ENCODE results near the gene ZNF628.
A peak's percentile ranks its signal among the peaks of the same experiment; 100 is the strongest.

The ZNF628 gene

GRCh38 chr19:55481794-55482155, 5.4 kb downstream of the ZNF628 start:
- H3K9me3 Mint-ChIP-seq: no peaks in the 10 kb centered on the region
- H3K27me3 Mint-ChIP-seq: no peaks in the 10 kb centered on the region
- peaks cover 40% of the 10 kb centered on the region for H3K4me1 Mint-ChIP-seq (ENCODE audit: low read depth)
- peaks cover 22% of the 10 kb centered on the region for H3K36me3 Mint-ChIP-seq (ENCODE audit: low read depth)
- DNase-seq: no peak
- H3K4me3 Mint-ChIP-seq: no peak overlapping the region
- no peak overlapping the region for H3K27ac Mint-ChIP-seq

DNA sequence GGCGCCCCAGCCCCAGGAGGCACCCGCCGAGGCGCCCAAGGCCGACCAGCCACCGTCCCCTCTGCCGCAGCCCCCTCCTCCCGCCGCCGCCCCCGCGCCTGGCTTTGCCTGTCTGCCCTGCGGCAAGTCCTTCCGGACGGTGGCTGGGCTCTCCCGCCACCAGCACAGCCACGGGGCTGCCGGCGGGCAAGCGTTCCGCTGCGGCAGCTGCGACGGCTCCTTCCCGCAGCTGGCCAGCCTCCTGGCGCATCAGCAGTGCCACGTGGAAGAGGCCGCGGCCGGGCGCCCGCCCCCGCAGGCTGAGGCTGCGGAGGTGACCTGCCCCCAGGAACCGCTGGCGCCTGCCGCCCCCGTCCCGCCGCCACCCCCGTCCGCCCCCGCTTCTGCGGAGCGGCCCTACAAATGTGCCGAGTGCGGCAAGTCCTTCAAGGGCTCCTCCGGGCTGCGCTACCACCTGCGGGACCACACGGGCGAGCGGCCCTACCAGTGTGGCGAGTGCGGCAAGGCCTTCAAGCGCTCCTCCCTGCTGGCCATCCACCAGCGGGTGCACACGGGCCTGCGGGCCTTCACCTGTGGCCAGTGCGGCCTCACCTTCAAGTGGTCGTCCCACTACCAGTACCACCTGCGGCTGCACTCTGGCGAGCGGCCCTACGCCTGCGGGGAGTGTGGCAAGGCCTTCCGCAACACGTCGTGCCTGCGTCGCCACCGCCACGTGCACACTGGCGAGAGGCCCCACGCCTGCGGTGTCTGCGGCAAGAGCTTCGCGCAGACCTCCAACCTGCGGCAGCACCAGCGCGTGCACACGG, 5.9 kb downstream of the ZNF628 start:
- no peak overlapping the region for H3K4me3 Mint-ChIP-seq
- peaks cover 42% of the 10 kb centered on the region for H3K4me1 Mint-ChIP-seq (ENCODE audit: low read depth)
- no peaks in the 10 kb centered on the region for H3K27me3 Mint-ChIP-seq
- H3K27ac Mint-ChIP-seq: no peak overlapping the region
- DNase-seq: no peak
- H3K9me3 Mint-ChIP-seq: no peaks in the 10 kb centered on the region
- peaks cover 19% of the 10 kb centered on the region for H3K36me3 Mint-ChIP-seq (ENCODE audit: low read depth)

DNA sequence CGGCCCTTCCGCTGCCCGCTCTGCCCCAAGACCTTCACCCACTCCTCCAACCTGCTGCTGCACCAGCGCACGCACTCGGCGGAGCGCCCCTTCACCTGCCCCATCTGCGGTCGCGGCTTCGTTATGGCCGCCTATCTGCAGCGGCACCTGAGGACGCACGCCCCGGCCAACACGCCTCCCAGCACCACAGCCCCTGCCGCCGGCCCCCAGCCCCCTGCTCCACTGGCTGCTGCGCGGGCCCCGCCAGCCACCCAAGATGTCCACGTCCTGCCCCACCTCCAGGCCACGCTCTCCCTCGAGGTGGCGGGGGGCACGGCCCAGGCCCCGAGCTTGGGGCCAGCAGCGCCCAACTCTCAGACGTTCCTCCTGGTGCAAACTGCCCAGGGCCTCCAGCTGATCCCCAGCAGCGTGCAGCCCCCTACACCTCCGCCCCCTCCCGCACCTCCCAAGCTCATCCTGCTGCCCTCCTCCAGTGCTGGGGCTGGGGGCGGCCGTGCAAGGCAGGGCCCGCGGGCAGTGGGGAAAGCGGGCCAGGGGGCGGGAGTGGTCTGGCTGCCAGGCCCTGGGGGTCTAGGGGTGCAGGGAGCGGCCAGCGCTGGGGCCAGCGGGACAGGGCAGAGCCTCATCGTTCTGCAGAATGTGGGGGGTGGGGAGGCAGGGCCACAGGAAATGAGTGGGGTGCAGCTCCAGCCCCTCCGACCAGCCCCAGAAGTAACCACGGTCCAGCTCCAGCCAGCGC, 6.7 kb downstream of the ZNF628 start:
- Mint-ChIP-seq H3K4me1 (ENCODE audit: low read depth) (peaks cover 41% of the 10 kb centered on the region), H3K27ac (no peak overlapping the region), H3K27me3 (no peaks in the 10 kb centered on the region), H3K9me3 (no peaks in the 10 kb centered on the region), H3K4me3 (no peak overlapping the region), H3K36me3 (ENCODE audit: low read depth) (peaks cover 19% of the 10 kb centered on the region)
- no peak for DNase-seq

DNA sequence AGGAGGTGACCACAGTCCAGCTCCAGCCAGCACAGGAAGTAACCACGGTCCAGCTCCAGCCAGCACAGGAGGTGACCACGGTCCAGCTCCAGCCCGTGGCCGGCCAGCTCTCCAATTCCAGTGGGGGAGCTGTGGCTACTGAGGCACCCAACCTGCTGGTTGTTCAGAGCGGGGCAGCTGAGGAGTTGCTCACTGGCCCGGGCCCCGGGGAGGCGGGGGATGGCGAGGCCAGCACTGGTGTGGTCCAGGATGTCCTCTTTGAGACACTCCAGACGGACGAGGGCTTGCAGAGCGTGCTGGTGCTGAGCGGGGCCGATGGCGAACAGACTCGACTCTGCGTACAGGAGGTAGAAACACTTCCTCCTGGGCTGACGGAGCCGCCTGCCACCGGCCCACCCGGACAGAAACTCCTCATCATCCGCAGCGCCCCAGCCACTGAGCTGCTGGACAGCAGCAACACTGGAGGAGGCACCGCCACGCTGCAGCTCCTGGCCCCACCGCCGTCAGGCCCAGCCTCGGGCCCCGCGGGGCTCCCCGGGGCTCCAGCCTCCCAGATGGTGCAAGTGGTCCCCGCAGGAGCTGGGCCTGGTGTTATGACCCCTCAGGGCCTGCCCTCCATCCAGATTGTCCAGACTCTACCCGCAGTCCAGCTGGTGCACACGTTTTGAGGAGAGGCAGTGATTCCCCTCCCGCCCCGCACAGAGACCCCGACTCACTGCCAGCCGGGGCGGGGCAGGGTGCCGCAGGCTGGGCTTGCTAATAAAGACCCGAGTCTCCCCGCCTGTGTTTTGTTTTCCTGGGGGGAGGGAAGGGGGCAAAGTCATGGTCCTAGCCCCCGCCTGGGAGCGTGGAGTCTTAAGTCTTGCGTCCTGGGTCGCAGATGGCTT, 7.5 kb downstream of the ZNF628 start:
- peak overlapping the region; percentile 80 for H3K4me3 Mint-ChIP-seq
- no peaks in the 10 kb centered on the region for H3K9me3 Mint-ChIP-seq
- H3K27ac Mint-ChIP-seq: no peak overlapping the region

GRCh38 chr19:55484593-55485438, 8.4 kb downstream of the ZNF628 start, which contains the start of gene NAT14:
NAT14 (plus strand) TSS chr19:55485188; CDS start chr19:55485709, 521 bp downstream.
- peak within 1 kb of the TSS; percentile 87 for H3K27ac Mint-ChIP-seq
- H3K4me1 Mint-ChIP-seq (ENCODE audit: low read depth): peaks cover 28% of the 10 kb centered on the region
- H3K36me3 Mint-ChIP-seq (ENCODE audit: low read depth): peaks cover 19% of the 10 kb centered on the region
- DNase-seq: peak; percentile 84
- H3K9me3 Mint-ChIP-seq: no peaks in the 10 kb centered on the region
- H3K27me3 Mint-ChIP-seq: no peaks in the 10 kb centered on the region
- H3K4me3 Mint-ChIP-seq: peak within 1 kb of the TSS; percentile 80

More for the DNA sequence above, 7.5 kb downstream of the ZNF628 start:
- H3K27me3 Mint-ChIP-seq: no peaks in the 10 kb centered on the region
- peaks cover 19% of the 10 kb centered on the region for H3K36me3 Mint-ChIP-seq (ENCODE audit: low read depth)
- DNase-seq: no peak
- peaks cover 35% of the 10 kb centered on the region for H3K4me1 Mint-ChIP-seq (ENCODE audit: low read depth)

DNA sequence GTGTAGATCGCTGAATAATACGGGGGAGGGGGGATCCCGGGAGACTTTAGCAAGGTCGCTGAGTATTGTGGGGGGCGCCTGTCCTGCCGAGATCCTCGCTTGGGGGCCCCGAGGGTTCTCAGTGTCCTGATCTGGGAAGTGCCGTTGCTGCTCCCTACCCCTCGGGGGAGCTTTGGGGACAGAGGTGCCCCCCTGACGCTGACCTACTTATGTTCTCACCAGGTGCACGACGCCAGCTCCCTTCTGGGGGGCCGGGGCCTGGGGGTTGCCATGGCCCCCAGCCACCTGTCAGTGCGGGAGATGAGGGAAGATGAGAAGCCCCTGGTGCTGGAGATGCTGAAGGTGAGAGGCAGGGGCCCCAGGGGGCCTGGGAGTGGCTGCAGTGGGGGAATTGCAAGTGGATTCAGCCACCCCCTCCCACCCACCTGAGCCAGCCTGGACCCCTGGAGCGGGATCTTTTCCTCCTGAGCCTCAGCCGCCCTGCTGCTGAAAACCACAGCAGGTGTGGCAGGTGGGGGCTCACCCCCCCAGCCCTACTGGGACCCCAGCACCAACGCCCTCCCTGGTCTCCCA, 9.1 kb downstream of the ZNF628 start:
- Mint-ChIP-seq H3K4me3 (peak overlapping the region; percentile 80), H3K27ac (peak overlapping the region; percentile 87), H3K36me3 (ENCODE audit: low read depth) (peaks cover 18% of the 10 kb centered on the region), H3K9me3 (no peaks in the 10 kb centered on the region), H3K4me1 (ENCODE audit: low read depth) (peaks cover 26% of the 10 kb centered on the region), H3K27me3 (no peaks in the 10 kb centered on the region)
- no peak for DNase-seq

DNA sequence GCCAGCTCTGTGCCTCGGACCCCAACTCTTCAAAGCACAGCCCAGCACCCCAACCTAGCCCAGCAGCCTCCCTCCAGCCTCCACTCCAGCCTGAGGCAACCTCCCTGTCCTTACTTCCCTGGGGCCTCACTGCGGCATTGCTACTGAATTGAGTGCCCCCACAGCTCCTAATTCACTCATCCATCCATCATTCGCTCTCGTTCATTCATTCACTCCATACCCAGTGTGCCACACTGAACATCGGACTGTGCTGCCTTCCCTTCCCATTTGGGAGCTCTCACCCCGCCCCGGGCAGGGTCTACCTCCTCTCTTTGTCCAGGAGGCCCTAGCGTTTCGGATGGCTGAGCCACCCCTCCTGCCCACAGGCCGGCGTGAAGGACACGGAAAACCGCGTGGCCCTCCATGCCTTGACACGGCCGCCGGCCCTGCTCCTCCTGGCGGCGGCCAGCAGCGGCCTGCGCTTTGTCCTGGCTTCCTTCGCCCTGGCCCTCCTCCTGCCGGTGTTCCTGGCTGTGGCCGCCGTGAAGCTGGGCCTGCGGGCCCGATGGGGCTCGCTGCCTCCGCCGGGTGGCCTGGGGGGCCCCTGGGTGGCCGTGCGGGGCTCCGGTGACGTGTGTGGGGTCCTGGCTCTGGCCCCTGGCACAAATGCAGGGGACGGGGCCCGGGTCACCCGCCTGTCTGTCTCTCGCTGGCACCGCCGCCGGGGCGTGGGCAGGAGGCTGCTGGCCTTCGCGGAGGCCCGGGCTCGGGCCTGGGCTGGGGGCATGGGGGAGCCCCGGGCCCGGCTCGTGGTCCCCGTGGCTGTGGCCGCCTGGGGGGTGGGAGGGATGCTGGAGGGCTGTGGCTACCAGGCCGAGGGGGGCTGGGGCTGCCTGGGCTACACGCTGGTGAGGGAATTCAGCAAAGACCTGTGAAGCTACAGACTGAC, 9.9 kb downstream of the ZNF628 start:
- Mint-ChIP-seq H3K4me1 (ENCODE audit: low read depth) (peaks cover 26% of the 10 kb centered on the region), H3K4me3 (peak overlapping the region; percentile 80), H3K27ac (peak overlapping the region; percentile 89), H3K9me3 (no peaks in the 10 kb centered on the region), H3K27me3 (peaks cover 2% of the 10 kb centered on the region), H3K36me3 (ENCODE audit: low read depth) (peaks cover 15% of the 10 kb centered on the region)
- DNase-seq: no peak

DNA sequence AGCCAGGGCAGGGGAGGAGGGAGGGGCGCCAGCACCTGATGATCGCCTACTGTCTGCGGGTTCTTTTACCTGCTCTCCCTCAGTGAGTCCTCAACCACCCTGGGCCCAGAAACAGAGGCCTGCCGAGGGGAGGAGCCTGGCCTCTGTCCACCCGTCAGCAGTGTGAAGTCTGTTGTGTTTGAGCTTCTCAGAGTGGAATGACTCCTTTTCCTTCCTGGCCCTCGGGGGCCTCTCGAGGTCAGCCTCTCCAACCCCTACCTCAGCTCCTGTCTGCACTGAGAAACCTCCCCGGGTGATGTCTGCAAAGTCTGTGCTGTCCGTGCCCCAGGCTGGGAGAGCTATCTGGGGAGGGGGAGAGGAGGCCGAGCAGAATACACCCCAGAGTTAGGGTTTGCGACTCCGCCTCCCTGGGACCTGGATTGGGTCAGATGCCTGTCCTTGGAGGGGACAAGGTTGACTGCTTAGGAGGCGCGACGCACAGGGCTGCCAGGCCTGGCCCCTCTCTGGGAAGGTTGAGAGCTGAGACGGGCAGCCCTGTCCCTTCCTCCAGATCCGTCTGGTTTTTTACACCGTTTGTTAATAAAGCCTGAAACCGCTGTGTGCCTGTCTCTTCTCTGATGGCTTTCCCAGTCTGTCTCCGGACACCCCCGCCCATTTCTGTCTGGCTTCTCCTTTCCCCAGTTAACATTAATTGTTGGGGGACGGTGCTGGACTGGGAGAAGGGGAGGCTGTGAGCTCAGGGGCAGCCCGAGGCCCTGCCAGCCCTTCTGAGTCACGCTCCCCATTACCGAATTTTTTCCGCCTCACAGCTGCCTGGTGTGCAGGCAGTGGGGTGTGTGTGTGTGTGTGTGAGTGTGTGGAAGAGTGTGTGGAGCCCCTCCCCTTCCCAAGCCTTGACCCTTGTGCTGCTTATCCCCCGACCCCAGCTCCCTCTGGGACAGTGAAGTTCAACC, 10.8 kb downstream of the ZNF628 start:
- H3K9me3 Mint-ChIP-seq: no peaks in the 10 kb centered on the region
- H3K27me3 Mint-ChIP-seq: peaks cover 9% of the 10 kb centered on the region
- peaks cover 12% of the 10 kb centered on the region for H3K36me3 Mint-ChIP-seq (ENCODE audit: low read depth)
- peak; percentile 61 for DNase-seq
- H3K4me1 Mint-ChIP-seq (ENCODE audit: low read depth): peaks cover 26% of the 10 kb centered on the region
- H3K27ac Mint-ChIP-seq: peak overlapping the region; percentile 89
- peak overlapping the region; percentile 43 for H3K4me3 Mint-ChIP-seq

- peak within 1 kb of the TSS; percentile 89 for H3K27ac Mint-ChIP-seq
These were observed 11.7 kb downstream of the ZNF628 start, which contains the start of gene SSC5D for GRCh38 chr19:55487924-55488687. SSC5D (plus strand) TSS chr19:55488436; CDS start chr19:55488590, 154 bp downstream.

GRCh38 chr19:55488986-55489710, 12.7 kb downstream of the ZNF628 start:
- H3K9me3 Mint-ChIP-seq: no peaks in the 10 kb centered on the region
- no peak overlapping the region for H3K27ac Mint-ChIP-seq
- H3K27me3 Mint-ChIP-seq: peaks cover 14% of the 10 kb centered on the region
- H3K36me3 Mint-ChIP-seq (ENCODE audit: low read depth): peaks cover 3% of the 10 kb centered on the region
- H3K4me3 Mint-ChIP-seq: no peak overlapping the region
- H3K4me1 Mint-ChIP-seq (ENCODE audit: low read depth): peaks cover 25% of the 10 kb centered on the region
- no peak for DNase-seq

More at GRCh38 chr19:55487924-55488687, 11.7 kb downstream of the ZNF628 start, which contains the start of gene SSC5D:
- H3K36me3 Mint-ChIP-seq (ENCODE audit: low read depth): peaks cover 7% of the 10 kb centered on the region
- H3K4me1 Mint-ChIP-seq (ENCODE audit: low read depth): peaks cover 26% of the 10 kb centered on the region
- H3K9me3 Mint-ChIP-seq: no peaks in the 10 kb centered on the region
- peaks cover 12% of the 10 kb centered on the region for H3K27me3 Mint-ChIP-seq
- peak within 1 kb of the TSS; percentile 43 for H3K4me3 Mint-ChIP-seq
- no peak for DNase-seq
